H9 (cell line): ENCODE results near the gene ACTR10. TPM values are rescaled to one million over a fixed set of nuclear protein-coding genes. Genes with fewer than 3 reads are reported as not detected.

Experiments used
- DNase-seq: peaks from one replicate; pipeline ENCODE4 v3.0.0-alpha.2; 2017
- H2AFZ ChIP-seq: one replicate; pipeline ENCODE4 v1.6.1; 2013; ENCODE audit warnings: mild to moderate bottlenecking, low read length, control low read depth, moderate library complexity
- H2AK5ac ChIP-seq: 2 replicates; pipeline ENCODE4 v1.6.1; 2013; ENCODE audit warnings: low read length, control low read depth, mixed read lengths; ENCODE audit not compliant: insufficient read length
- H2BK120ac ChIP-seq: one replicate; pipeline ENCODE4 v1.6.1; 2013; ENCODE audit warnings: low read depth, mild to moderate bottlenecking, low read length, control low read depth, inconsistent platforms; ENCODE audit not compliant: poor library complexity, severe bottlenecking
- H2BK12ac ChIP-seq: 2 replicates; pipeline ENCODE4 v1.6.1; 2013; ENCODE audit warnings: low read length, control low read depth, mixed read lengths, low read depth; ENCODE audit not compliant: insufficient read length
- H2BK15ac ChIP-seq: 2 replicates; pipeline ENCODE4 v1.6.1; 2013; ENCODE audit warnings: low read depth, low read length, control low read depth
- H2BK20ac ChIP-seq: one replicate; pipeline ENCODE4 v1.6.1; 2013; ENCODE audit warnings: low read depth, mild to moderate bottlenecking, low read length, control low read depth, inconsistent platforms; ENCODE audit not compliant: poor library complexity, severe bottlenecking
- H2BK5ac ChIP-seq: 2 replicates; pipeline ENCODE4 v1.6.1; 2013; ENCODE audit warnings: low read length, control low read depth, mixed read lengths; ENCODE audit not compliant: insufficient read length
- H3K14ac ChIP-seq: 2 replicates; pipeline ENCODE4 v1.6.1; 2013; ENCODE audit warnings: low read length, control low read depth; ENCODE audit not compliant: insufficient read depth
- H3K18ac ChIP-seq: 2 replicates; pipeline ENCODE4 v1.6.1; 2013; ENCODE audit warnings: low read depth, mild to moderate bottlenecking, mixed read lengths, low read length, control low read depth; ENCODE audit not compliant: insufficient read length
- H3K23ac ChIP-seq: 2 replicates; pipeline ENCODE4 v1.6.1; 2013; ENCODE audit warnings: low read length, control low read depth, mixed read lengths, low read depth; ENCODE audit not compliant: insufficient read length
- H3K23me2 ChIP-seq: 2 replicates; pipeline ENCODE4 v1.6.1; 2013; ENCODE audit warnings: low read depth, mild to moderate bottlenecking, mixed read lengths, low read length, control low read depth; ENCODE audit not compliant: insufficient read length, poor library complexity, severe bottlenecking
- H3K27ac ChIP-seq: 2 replicates; pipeline ENCODE4 v1.5.1; 2013; ENCODE audit warnings: low read length, control low read depth, mixed read lengths, low read depth; ENCODE audit not compliant: insufficient read length
- H3K27me3 ChIP-seq: 2 replicates; pipeline ENCODE4 v1.6.1; 2013; ENCODE audit warnings: low read length, control low read depth, inconsistent platforms; ENCODE audit not compliant: insufficient read depth
- H3K4ac ChIP-seq: 2 replicates; pipeline ENCODE4 v1.6.1; 2013; ENCODE audit warnings: low read depth, mild to moderate bottlenecking, control low read depth, inconsistent platforms, low read length, moderate library complexity
- H3K4me1 ChIP-seq: 2 replicates; pipeline ENCODE4 v1.6.1; 2013; ENCODE audit warnings: low read length, control low read depth, inconsistent platforms; ENCODE audit not compliant: insufficient read depth
- H3K4me2 ChIP-seq: 2 replicates; pipeline ENCODE4 v1.6.1; 2013; ENCODE audit warnings: low read length, control low read depth, mixed read lengths; ENCODE audit not compliant: insufficient read length, insufficient read depth
- H3K56ac ChIP-seq: 2 replicates; pipeline ENCODE4 v1.6.1; 2013; ENCODE audit warnings: low read depth, mild to moderate bottlenecking, mixed read lengths, low read length, control low read depth; ENCODE audit not compliant: insufficient read length
- H3K79me1 ChIP-seq: 2 replicates; pipeline ENCODE4 v1.6.1; 2013; ENCODE audit warnings: low read depth, mild to moderate bottlenecking, moderate library complexity, low read length, control low read depth, inconsistent platforms; ENCODE audit not compliant: insufficient read depth, poor library complexity, severe bottlenecking
- H3K79me2 ChIP-seq: 2 replicates; pipeline ENCODE4 v1.6.1; 2013; ENCODE audit warnings: low read length, control low read depth, inconsistent platforms; ENCODE audit not compliant: insufficient read depth
- H3K9ac ChIP-seq: 2 replicates; pipeline ENCODE4 v1.6.1; 2013; ENCODE audit warnings: low read length, control low read depth, mixed read lengths; ENCODE audit not compliant: insufficient read length; ENCODE audit errors: extremely low read depth
- H3K9me3 ChIP-seq: one replicate; pipeline ENCODE4 v1.6.1; 2013; ENCODE audit warnings: low read depth, low read length, inconsistent platforms; ENCODE audit not compliant: control insufficient read depth
- H3T11ph ChIP-seq: one replicate; pipeline ENCODE4 v1.6.1; 2013; ENCODE audit warnings: mild to moderate bottlenecking, low read length, control low read depth, inconsistent platforms
- H4K20me1 ChIP-seq: one replicate; pipeline ENCODE4 v1.6.1; 2013; ENCODE audit not compliant: control insufficient read depth, insufficient read length, insufficient read depth
- H4K5ac ChIP-seq: 2 replicates; pipeline ENCODE4 v1.6.1; 2013; ENCODE audit warnings: low read depth, mild to moderate bottlenecking, mixed read lengths, low read length, control low read depth; ENCODE audit not compliant: insufficient read length
- H4K8ac ChIP-seq: replicated peaks from 2 replicates; pipeline ENCODE4 v1.6.1; 2013; ENCODE audit warnings: low read length, control low read depth, mixed read lengths, low read depth; ENCODE audit not compliant: insufficient read length
- H4K91ac ChIP-seq: 2 replicates; pipeline ENCODE4 v1.6.1; 2013; ENCODE audit warnings: low read depth, mild to moderate bottlenecking, moderate library complexity, mixed read lengths, low read length, control low read depth; ENCODE audit not compliant: insufficient read length
- H3K27ac Mint-ChIP-seq, 3 experiments: 2 replicates in 2 of 3; 3 replicates in 1 of 3; pipeline ENCODE4 v1.8.0; 2020 to 2021; ENCODE audit warnings: mixed read lengths in 3 of 3, mild to moderate bottlenecking in 1 of 3, moderate library complexity in 1 of 3
- H3K27me3 Mint-ChIP-seq: 2 replicates; pipeline ENCODE4 v1.8.0; 2021; ENCODE audit warnings: low read depth, mild to moderate bottlenecking, moderate library complexity, mixed read lengths
- H3K36me3 Mint-ChIP-seq, 3 experiments: 2 replicates in 2 of 3; 3 replicates in 1 of 3; pipeline ENCODE4 v1.8.0; 2020 to 2021; ENCODE audit warnings: low read depth in 3 of 3, mixed read lengths in 3 of 3; ENCODE audit not compliant: insufficient read depth in 1 of 3
- H3K4me1 Mint-ChIP-seq, 2 experiments: 2 replicates each; pipeline ENCODE4 v1.8.0; 2020; ENCODE audit warnings: mixed read lengths in 2 of 2
- H3K4me3 Mint-ChIP-seq, 2 experiments: 2 replicates in 1 of 2; 3 replicates in 1 of 2; pipeline ENCODE4 v1.8.0; 2020 to 2021; ENCODE audit warnings: mild to moderate bottlenecking in 2 of 2, mixed read lengths in 2 of 2, moderate library complexity in 1 of 2
- H3K9me3 Mint-ChIP-seq, 2 experiments: 2 replicates in 1 of 2; 3 replicates in 1 of 2; pipeline ENCODE4 v1.8.0; 2020; ENCODE audit warnings: mild to moderate bottlenecking in 2 of 2, mixed read lengths in 2 of 2, moderate library complexity in 1 of 2
- CTCF ChIP-seq: fragments of 200-600 bp; sonication (generic); conservative IDR thresholded peaks from 3 replicates; pipeline ENCODE4 v1.8.0; 2021; ENCODE audit warnings: antibody characterized with exemption, mild to moderate bottlenecking
- total RNA-seq: library from RNA; stranded (reverse); gene quantifications from 2 replicates; pipeline ENCODE4 v1.2.1, GENCODE V29; 2021

Gene ACTR10
- total RNA-seq, 1 experiment from 2014 or later: 41.0 TPM

GRCh38 chr14:58265401-58265800 is 65.5 kb downstream of the ACTR10 start:
- Histone ChIP-seq H3K4ac (no peak overlapping the region), H2BK20ac (no peak overlapping the region), H3K9me3 (no peaks in the 10 kb centered on the region), H2AK5ac (no peak overlapping the region), H2BK15ac (no peak overlapping the region), H3K18ac (no peak overlapping the region), H2BK12ac (no peak overlapping the region), H3K9ac (no peak overlapping the region), H3K23ac (no peak overlapping the region), H4K20me1 (no peaks in the 10 kb centered on the region), H3T11ph (no peak overlapping the region), H3K79me1 (no peaks in the 10 kb centered on the region), H4K91ac (no peak overlapping the region), H2BK5ac (no peak overlapping the region), H3K79me2 (no peaks in the 10 kb centered on the region), H3K4me1 (no peaks in the 10 kb centered on the region), H3K23me2 (no peaks in the 10 kb centered on the region), H3K56ac (no peak overlapping the region), H3K4me2 (no peak overlapping the region), H3K27ac (no peak overlapping the region), H3K27me3 (no peaks in the 10 kb centered on the region), H4K5ac (no peak overlapping the region), H4K8ac (no peak overlapping the region), H3K14ac (no peak overlapping the region), H2AFZ (no peak overlapping the region), H2BK120ac (no peak overlapping the region)
- Mint-ChIP-seq H3K4me3 (no peak overlapping the region), H3K27me3 (no peaks in the 10 kb centered on the region), H3K27ac (peak overlapping the region in 1 of 3 experiments; percentile 56; a peak in 1 of 7 replicates), H3K36me3 (peaks cover 48 to 87% (median 73%) of the 10 kb centered on the region in 3 experiments; a peak in 6 of 7 replicates), H3K9me3 (no peaks in the 10 kb centered on the region), H3K4me1 (no peaks in the 10 kb centered on the region)
- DNase-seq: no peak
- TF ChIP-seq CTCF: no peak
